KOPT-K1 (cell line): ENCODE results near the gene DHRS2.
"Not testable (repeated sequence)": the region's sequence is repeated elsewhere in the genome, so short reads cannot be mapped to it uniquely, and the experiment has no call there.

Experiments used
- H3K27ac ChIP-seq: fragments of 200-600 bp; sonication (generic); 2 replicates; pipeline ENCODE4 v1.5.1; 2016; ENCODE audit warnings: antibody characterized with exemption, mild to moderate bottlenecking, low read depth, low read length; ENCODE audit not compliant: poor library complexity, severe bottlenecking
- H3K36me3 ChIP-seq: fragments of 200-600 bp; sonication (generic); 2 replicates; pipeline ENCODE4 v1.5.1; 2017; ENCODE audit warnings: antibody characterized with exemption, mild to moderate bottlenecking, low read length, moderate library complexity; ENCODE audit not compliant: insufficient read depth
- H3K9me3 ChIP-seq: fragments of 200-600 bp; sonication (generic); 2 replicates; pipeline ENCODE4 v1.5.1; 2017; ENCODE audit warnings: antibody characterized with exemption, low read length, mild to moderate bottlenecking; ENCODE audit not compliant: insufficient read depth, poor library complexity, severe bottlenecking

The DHRS2 gene

DNA sequence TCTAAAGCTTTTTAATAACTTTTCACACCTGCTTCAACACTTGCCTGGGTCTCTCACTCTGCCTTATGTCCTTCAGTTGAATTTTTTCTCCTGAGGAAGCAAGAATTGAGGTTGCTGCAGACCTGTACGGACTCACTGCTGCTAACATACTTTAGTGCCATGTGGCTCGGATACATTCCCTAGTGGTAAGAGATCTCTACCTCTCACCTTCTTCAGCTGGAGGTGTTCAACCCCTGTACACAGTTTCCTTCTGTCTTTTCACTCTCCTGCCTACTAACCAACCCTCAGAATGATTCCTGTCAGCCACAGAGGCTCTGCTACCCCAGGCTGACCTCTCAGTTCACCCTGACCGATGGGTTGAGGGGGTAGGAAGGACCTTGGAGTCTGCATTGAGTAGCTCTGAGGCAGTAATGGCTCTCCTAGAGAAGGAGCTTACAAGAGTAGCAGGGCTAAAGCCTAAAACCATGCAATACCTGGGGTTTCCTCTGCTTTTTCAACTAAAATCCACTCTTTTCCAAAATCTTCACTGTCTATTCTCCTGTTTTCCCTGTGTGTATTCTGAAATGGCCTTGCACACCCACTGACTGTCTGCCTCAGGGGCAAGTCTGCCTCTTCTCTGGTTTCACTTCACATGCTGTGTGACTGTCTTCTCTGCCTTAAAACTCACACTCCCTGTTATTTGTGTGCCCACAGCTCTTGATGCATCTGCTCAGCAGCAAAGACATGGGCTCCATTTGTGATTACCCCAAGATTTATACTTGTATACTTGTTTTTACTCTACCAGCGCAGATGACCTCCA is 14.0 kb upstream of the DHRS2 start:
- Histone ChIP-seq H3K9me3 (peaks cover 40% of the 10 kb centered on the region), H3K27ac (no peak overlapping the region), H3K36me3 (no peaks in the 10 kb centered on the region)

DNA sequence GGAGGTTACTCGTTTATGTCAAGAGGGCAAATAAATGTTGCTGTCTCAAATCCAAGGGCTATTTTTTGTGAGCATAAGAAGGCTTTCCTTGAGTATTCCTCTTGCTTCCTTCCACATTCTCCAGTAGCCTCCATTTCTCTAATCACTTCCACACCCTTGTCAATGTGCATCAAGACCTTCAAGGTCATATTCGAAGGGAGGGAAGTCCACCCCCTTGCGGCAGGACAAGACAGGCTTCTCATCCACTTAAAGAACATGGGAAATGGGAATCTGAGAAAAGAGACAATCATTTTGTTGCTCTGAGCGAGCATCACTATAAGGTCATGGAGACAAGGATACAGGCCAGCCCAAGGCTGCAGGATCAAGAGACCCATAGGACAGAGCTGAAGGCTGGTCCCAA is 13.2 kb upstream of the DHRS2 start:
- peaks cover 40% of the 10 kb centered on the region for H3K9me3 ChIP-seq
- no peaks in the 10 kb centered on the region for H3K36me3 ChIP-seq
- no peak overlapping the region for H3K27ac ChIP-seq

DNA sequence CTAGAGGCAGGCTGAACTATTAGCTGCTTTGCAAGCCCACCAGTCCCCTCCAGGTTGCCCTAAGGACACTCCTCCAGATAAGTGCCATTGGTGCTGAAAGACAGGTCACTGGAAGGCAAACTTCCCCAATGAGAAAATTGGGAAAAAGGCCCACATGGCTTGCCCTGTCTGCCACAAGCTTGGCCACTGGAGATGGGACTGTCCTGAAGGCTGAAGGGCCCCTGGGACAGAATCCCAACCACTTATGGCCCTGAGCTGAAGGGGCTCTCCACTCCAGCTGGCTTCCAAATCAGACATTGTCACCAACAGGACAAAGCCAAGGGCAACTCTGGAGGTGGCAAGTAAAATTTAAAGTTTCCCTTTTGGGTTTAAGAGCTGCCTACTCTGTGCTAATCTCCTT is 12.2 kb upstream of the DHRS2 start:
- Histone ChIP-seq H3K9me3 (peaks cover 40% of the 10 kb centered on the region), H3K36me3 (no peaks in the 10 kb centered on the region), H3K27ac (no peak overlapping the region)

DNA sequence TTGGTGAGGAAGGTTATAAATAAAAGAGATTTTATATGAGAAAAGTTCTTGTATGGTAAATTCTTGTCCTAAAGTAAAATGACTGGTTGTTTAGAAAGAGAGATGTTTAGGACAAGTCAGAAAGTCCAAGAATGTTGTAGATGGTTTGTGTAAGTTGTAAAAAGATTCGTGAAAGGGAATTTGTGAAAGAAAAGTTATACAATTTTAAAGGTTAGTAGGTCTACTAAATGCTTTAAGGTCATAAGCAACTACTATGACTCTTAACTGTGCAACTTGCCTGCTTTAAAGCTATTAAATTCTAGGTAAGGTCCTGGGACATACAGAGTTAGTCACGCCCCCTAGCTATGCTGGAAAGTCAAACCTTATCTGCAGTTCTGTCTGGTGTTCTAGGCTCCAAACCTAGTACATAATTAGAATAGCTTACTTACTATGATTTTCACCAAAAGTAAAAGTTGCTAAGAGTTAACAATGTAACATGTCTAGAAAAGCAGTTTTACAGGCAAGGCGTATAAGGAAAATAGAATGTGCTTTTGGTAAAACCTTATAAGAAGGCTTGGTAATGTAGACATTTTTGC is 11.2 kb upstream of the DHRS2 start:
- H3K27ac ChIP-seq: no peak overlapping the region
- peaks cover 40% of the 10 kb centered on the region for H3K9me3 ChIP-seq
- no peaks in the 10 kb centered on the region for H3K36me3 ChIP-seq

DNA sequence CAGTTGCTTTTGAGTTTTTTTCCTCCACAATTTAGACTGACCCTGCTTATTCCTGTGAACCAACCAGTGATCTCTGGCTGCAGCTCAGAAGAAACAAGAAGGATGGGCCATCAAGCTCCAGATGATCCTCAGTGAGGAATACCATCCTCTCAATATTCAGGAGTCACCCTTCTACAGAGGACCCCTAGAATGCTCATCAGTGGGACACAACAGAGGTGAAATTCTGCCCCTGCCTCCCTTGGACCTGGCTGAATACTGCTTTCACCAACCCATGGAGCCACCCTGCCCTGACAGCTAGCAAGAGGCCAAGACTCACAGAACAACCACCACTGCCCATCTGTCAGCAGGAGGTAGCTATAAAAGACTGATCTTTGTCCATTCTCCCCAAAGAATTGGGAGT is 9.2 kb upstream of the DHRS2 start:
- H3K9me3 ChIP-seq: peaks cover 40% of the 10 kb centered on the region
- H3K27ac ChIP-seq: no peak overlapping the region
- H3K36me3 ChIP-seq: no peaks in the 10 kb centered on the region

DNA sequence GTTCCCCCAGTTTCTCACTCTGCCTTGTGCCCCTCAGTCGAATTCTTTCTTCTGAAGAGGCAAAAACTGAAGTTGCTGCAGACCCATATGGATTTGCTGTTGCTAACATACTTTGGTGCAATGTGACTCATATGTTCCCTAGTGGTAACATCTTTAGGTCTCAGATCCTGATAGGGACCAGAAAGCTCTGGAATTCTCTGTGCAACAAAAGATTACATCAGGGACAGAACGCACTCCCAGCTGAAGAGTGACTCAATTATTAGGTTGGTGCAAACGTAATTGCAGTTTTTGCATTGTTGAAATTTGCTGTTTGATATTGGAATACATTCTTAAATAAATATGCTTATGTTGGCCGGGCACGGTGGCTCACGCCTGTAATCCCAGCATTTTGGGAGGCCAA is 8.2 kb upstream of the DHRS2 start:
- H3K36me3 ChIP-seq: no peaks in the 10 kb centered on the region
- H3K27ac ChIP-seq: no peak overlapping the region
- peaks cover 35% of the 10 kb centered on the region for H3K9me3 ChIP-seq

DNA sequence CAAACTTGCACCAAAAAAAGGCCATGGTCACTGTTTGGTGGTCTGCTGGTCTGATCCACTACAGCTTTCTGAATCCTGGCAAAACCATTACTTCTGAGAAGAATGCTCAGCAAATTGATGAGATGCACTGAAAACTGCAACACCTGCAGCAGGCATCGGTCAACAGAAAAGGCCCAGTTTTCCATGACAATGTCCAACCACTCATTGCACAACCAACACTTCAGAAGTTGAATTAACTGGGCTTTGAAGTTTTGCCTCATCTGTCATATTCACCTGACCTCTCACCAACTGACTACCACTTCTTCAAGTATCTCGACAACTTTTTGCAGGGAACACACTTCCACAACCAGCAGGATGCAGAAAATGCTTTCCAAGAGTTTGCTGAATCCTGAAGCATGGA is 7.0 kb upstream of the DHRS2 start:
- Histone ChIP-seq H3K36me3 (no peaks in the 10 kb centered on the region), H3K9me3 (peaks cover 24% of the 10 kb centered on the region), H3K27ac (no peak overlapping the region)

DNA sequence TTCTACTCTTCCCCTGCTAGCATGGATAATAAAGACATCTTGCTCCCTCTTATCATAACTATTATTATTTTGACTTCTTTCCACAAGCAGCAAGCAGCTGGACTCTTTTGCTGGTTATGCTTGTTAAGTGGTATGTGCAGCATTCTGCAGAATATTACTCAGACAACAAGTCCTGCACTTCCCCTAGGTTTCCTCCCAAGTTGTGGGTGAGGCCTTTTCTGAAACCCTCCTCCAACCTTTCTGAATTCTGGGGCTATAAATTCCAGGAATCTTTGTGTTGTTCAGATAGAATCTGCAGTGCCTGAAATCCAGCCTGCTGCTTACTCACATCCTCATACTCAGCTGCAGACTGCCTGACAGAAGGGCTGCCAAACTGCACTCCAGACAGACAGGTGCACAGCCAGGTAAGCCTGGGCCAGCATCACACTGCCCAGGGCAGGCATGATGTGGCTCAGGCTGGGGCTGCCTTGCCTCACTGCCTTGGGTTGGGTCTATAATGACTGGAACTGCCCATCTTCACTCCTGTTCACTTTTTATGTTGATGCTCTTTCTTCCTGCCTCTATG is 6.2 kb upstream of the DHRS2 start:
- no peaks in the 10 kb centered on the region for H3K36me3 ChIP-seq
- no peak overlapping the region for H3K27ac ChIP-seq
- peaks cover 16% of the 10 kb centered on the region for H3K9me3 ChIP-seq

DNA sequence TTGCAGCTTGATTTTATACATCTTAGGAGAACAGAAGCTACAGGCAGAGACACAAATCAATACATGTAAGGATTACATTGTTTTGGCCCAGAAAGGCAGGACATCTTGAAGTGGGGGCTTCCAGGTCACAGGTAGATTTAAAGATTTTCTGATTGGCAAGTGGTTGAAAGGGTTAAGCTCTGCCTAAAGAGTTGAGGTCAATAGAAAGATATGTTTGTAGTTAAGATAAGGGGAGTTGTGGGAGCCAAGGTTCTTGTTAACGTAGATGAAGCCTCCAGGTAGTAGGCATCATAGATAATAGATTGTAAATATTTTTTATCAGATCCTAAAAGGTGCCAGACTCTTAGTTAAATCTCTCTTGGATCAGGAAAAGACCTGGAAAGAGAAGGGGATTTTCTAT is 5.5 kb upstream of the DHRS2 start:
- Histone ChIP-seq H3K27ac (no peak overlapping the region), H3K36me3 (no peaks in the 10 kb centered on the region), H3K9me3 (peaks cover 9% of the 10 kb centered on the region)

DNA sequence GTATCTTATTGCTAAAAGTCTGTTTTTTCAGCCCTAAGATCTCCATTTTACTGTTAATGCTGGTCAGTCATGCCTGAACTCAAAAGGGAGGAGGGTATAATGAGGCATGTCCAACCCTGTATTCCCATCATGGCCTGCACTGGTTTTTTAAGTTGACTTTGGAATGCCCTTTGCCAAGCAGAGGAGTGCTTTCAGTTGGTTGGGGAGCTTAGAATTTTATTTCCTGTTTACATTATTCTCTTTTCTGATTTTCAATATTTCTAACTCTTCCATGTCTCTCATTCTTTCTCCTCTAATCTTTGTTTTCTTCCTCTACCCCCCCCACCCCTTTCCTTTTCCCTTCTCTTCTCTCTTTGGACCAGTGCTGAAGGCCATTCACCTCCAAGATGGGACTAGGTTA is 4.9 kb upstream of the DHRS2 start:
- Histone ChIP-seq H3K27ac (no peak overlapping the region), H3K36me3 (no peaks in the 10 kb centered on the region), H3K9me3 (peaks cover 6% of the 10 kb centered on the region)

DNA sequence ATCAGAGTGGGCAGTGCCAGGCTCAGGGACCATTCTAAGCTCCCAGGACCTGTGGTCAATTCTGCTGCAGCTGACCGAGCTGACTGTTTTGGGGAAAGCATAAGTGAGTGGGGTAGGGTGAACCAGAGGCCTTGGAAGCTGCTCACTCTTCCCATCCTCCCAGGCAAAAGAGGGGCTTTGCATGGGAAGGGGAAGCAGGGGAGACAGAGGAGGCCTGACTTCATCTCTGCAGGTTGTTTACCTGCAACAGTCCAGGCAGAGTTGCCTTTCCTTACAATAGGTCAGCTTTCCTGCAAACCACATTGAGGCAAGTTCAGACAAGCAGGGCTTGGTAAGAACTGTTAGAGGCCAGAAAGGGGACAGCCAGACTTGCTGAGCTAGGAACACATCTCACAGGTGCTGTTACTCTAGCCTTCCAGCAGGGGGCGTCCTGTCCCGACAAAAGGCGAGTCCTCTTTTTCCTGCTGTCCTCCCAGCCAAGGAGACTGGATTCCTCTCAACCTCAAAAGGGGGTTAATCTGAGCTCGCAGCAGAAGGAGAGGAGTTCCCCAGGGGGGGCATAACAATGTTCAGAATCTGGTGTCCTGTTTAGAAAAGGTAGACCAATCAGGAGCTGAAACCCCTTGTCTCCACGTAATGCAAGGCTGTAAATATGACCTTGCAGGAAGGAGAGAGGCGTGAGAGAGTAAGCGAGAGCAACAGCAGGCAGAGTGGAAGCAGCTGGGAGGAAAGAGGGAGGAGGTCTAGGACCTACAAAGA is 4.3 kb upstream of the DHRS2 start:
- no peaks in the 10 kb centered on the region for H3K36me3 ChIP-seq
- H3K27ac ChIP-seq: no peak overlapping the region
- peaks cover 8% of the 10 kb centered on the region for H3K9me3 ChIP-seq

DNA sequence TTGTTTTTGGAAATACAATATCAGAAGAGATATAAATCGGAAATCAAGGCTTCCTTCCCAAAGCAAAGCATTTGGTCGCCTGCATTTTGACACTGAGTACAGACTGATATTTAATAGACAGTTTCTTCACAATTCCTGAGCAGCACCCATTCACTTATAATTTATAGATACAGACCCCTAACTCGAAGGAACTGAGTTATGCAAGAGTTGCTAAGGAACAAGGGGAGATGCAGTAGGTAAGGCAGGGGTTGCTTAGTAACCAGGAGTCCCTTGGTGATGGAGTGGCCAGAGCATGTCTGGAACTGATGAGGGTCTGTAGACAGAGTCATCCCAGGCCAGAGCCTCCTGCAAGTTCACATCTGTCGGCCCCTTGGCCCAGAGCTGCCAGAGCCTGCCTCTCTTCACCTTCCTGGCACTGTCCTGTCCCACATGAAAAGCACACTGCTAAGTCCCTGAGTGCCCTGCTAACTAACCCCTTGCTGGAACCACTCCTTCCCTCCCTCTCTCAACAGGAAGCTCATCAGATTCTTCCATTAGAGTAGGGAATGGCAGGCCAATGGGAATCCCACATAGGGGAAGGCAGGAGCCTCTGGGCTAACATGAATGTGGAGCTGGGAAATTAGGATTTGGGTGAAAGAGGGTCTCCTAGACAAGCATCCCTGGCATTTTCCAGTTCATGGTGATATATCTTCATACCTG is 3.6 kb upstream of the DHRS2 start:
- H3K9me3 ChIP-seq: peaks cover 8% of the 10 kb centered on the region
- no peaks in the 10 kb centered on the region for H3K36me3 ChIP-seq
- no peak overlapping the region for H3K27ac ChIP-seq

DNA sequence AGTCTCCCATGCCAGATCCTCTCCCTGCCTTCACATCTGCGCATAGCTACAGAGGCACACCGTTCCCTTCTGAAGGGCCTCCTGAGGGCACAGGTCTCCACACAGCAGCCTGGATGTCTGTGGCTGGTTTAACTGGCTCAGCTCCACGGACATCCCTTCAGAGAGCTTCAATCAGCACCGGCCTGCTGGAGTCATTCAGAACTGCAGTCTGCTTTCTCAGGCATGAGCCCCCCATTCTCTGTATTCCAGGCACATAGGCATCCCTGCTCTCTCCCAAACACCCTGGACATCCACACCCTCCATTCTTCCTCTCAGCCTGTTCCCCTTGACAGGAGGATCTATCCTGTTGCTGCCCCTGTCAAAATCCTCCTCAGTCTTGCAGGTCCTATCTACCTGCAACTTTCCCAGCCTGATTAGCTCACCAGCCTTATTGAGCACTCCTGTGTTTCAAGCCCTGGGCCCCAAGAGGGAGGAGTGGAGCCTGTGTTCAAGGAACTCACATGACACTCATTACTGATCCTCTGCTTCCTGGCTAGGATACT is 2.9 kb upstream of the DHRS2 start:
- peaks cover 8% of the 10 kb centered on the region for H3K9me3 ChIP-seq
- H3K27ac ChIP-seq: no peak overlapping the region
- no peaks in the 10 kb centered on the region for H3K36me3 ChIP-seq

DNA sequence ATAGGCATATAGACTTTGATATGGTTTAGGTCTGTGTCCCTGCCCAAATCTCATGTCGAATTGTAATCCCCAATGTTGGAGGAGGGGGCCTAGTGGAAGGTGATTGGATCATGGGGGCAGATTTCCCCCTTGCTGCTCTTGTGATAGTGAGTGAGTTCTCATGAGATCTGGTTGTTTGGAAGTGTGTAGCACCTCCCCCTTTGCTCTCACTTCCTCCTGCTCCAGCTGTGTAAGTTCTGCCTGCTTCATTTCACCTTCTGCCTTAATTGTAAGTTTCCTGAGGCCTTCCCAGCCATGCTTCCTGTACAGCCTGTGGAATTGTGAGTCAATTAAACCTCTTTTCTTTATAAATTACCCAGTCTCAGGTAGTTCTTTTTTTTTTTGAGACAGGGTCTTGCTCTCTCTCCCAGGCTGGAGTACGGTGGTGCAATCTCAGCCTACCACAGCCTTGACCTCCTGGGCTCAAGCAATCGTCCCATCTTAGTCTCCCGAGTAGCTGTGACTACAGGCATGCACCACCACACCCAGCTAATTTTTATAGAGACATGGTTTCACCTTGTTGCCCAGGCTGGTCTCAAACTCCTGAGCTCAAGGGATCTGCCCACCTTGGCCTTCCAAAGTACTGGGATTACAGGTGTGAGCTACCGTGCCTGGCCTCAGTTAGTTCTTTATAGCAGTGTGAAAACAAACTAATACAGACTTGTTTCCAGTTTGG is 1.3 kb upstream of the DHRS2 start:
- H3K36me3 ChIP-seq, H3K27ac ChIP-seq: not testable (repeated sequence)

More for the DNA sequence above, 1.3 kb upstream of the DHRS2 start:
- H3K9me3 ChIP-seq: not testable (repeated sequence)
